ENCODE data around the gene HOPX.
"Not testable (repeated sequence)": the region's sequence is repeated elsewhere in the genome, so short reads cannot be mapped to it uniquely, and the experiment has no call there.

Gene HOPX

GRCh38 chr4:56680266-56680665, 830 bp downstream of the HOPX start:
- no peak for DNase-seq (ENCODE audit: low read depth)
- H3K4me3 ChIP-seq (ENCODE audit: low read depth, low read length) = no peak overlapping the region
- no peak for TF ChIP-seq CTCF (IDR thresholded peaks at IDR 0.05; ENCODE audit: control insufficient read depth, extremely low read depth, insufficient read depth)

GRCh38 chr4:56677711-56678110, 3.4 kb downstream of the HOPX start:
- no peak overlapping the region for H3K4me3 ChIP-seq (ENCODE audit: low read depth, low read length)
- DNase-seq (ENCODE audit: low read depth) = peak; percentile 19
- TF ChIP-seq CTCF (IDR thresholded peaks at IDR 0.05; ENCODE audit: control insufficient read depth, extremely low read depth, insufficient read depth) = no peak

- no peak overlapping the region for H3K4me3 ChIP-seq (ENCODE audit: low read depth, low read length)
- no peak for TF ChIP-seq CTCF (IDR thresholded peaks at IDR 0.05; ENCODE audit: control insufficient read depth, extremely low read depth, insufficient read depth)
- DNase-seq (ENCODE audit: low read depth) = no peak
Measured at GRCh38 chr4:56674984-56675383, 6.1 kb downstream of the HOPX start.

GRCh38 chr4:56671860-56672259, 9.2 kb downstream of the HOPX start:
- H3K4me3 ChIP-seq (ENCODE audit: low read depth, low read length) = no peak overlapping the region
- DNase-seq (ENCODE audit: low read depth) = no peak
- TF ChIP-seq CTCF (IDR thresholded peaks at IDR 0.05; ENCODE audit: control insufficient read depth, extremely low read depth, insufficient read depth) = no peak

- no peak for TF ChIP-seq CTCF (IDR thresholded peaks at IDR 0.05; ENCODE audit: control insufficient read depth, extremely low read depth, insufficient read depth)
- H3K4me3 ChIP-seq (ENCODE audit: low read depth, low read length) = no peak overlapping the region
- no peak for DNase-seq (ENCODE audit: low read depth)
Measured at GRCh38 chr4:56671373-56671772, 9.7 kb downstream of the HOPX start.

- DNase-seq (ENCODE audit: low read depth) = no peak
- TF ChIP-seq CTCF (IDR thresholded peaks at IDR 0.05; ENCODE audit: control insufficient read depth, extremely low read depth, insufficient read depth) = peak; percentile 32; the same call in 1 of the 2 replicates
Measured at GRCh38 chr4:56668267-56668666, 12.8 kb downstream of the HOPX start.

GRCh38 chr4:56667396-56667795, 13.7 kb downstream of the HOPX start:
- not testable (repeated sequence) for H3K4me3 ChIP-seq (ENCODE audit: low read depth, low read length); DNase-seq (ENCODE audit: low read depth)

More at GRCh38 chr4:56668267-56668666, 12.8 kb downstream of the HOPX start:
- no peak overlapping the region for H3K4me3 ChIP-seq (ENCODE audit: low read depth, low read length)

All from LNCaP clone FGC (cell line).